ENCODE data around the gene MIA3.

The MIA3 gene

DNA sequence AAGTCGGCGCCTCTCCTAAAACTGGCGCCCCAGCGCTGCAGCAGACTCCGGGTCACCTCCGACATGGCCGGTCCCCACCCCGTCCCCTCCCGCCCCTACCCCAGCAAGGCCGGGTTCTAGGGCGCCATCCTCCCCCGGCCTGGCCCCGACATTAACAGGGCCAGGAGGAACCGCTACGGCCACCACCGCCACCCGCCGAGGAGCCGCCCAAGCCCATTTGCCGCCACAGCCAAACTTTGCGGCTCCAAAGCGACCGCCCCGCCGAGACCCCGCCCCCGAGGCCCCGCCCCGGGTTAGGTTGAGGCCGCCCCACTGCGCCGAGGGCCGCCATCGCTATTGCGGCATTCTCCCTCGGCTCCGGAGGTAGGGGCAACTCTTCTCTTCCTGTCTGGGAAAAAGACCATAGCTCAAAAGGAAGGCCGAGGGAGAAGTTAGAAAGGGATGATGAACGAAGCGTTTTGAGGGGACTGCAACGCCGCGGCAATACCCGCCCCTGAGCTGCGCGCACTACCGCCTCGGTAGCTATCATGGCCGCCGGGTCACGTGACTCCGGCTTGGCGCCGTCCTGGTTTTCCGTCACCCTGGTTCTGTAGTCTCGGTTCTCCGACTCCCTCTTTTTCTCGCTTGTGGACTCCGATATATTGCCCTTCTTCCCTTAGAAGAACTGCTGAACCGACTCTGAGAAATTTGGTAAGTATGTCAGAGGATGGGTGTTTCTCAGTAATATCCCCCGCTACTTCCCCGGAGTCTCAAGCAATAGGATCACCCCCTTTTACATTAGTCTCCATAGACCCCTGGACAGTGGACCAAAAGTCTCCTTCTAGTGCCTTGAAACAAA, 94.6 kb downstream of the MIA3 start, which contains the start of the genes AIDA and BROX:
Gene AIDA (minus strand): TSS at position 239 of the 838 bp plus-strand sequence. CDS start 174 bp downstream, at position 65.
Gene BROX (plus strand): TSS at position 312 of the 838 bp plus-strand sequence. CDS start 3,136 bp downstream, outside the sequence.
- H3K4me3 ChIP-seq (ENCODE audit: low read depth, low read length): peak within 1 kb of the TSS; percentile 98
- TF ChIP-seq, protein P1, sequence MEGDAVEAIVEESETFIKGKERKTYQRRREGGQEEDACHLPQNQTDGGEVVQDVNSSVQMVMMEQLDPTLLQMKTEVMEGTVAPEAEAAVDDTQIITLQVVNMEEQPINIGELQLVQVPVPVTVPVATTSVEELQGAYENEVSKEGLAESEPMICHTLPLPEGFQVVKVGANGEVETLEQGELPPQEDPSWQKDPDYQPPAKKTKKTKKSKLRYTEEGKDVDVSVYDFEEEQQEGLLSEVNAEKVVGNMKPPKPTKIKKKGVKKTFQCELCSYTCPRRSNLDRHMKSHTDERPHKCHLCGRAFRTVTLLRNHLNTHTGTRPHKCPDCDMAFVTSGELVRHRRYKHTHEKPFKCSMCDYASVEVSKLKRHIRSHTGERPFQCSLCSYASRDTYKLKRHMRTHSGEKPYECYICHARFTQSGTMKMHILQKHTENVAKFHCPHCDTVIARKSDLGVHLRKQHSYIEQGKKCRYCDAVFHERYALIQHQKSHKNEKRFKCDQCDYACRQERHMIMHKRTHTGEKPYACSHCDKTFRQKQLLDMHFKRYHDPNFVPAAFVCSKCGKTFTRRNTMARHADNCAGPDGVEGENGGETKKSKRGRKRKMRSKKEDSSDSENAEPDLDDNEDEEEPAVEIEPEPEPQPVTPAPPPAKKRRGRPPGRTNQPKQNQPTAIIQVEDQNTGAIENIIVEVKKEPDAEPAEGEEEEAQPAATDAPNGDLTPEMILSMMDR (IDR thresholded peaks at IDR 0.05; ENCODE audit: low read depth, low read length, missing control alignments): no peak
- H3K27ac ChIP-seq: peak within 1 kb of the TSS; percentile 97
- in situ Hi-C loops (cut with HindIII; ENCODE audit: low pct_ligation_motif_present, low sequenced_read_pairs): no loop called here
- no peaks in the 10 kb centered on the region for H3K36me3 ChIP-seq (replicated peaks)
- peak; percentile 81 for DNase-seq
- H3K27me3 ChIP-seq (replicated peaks): no peaks in the 10 kb centered on the region

DNA sequence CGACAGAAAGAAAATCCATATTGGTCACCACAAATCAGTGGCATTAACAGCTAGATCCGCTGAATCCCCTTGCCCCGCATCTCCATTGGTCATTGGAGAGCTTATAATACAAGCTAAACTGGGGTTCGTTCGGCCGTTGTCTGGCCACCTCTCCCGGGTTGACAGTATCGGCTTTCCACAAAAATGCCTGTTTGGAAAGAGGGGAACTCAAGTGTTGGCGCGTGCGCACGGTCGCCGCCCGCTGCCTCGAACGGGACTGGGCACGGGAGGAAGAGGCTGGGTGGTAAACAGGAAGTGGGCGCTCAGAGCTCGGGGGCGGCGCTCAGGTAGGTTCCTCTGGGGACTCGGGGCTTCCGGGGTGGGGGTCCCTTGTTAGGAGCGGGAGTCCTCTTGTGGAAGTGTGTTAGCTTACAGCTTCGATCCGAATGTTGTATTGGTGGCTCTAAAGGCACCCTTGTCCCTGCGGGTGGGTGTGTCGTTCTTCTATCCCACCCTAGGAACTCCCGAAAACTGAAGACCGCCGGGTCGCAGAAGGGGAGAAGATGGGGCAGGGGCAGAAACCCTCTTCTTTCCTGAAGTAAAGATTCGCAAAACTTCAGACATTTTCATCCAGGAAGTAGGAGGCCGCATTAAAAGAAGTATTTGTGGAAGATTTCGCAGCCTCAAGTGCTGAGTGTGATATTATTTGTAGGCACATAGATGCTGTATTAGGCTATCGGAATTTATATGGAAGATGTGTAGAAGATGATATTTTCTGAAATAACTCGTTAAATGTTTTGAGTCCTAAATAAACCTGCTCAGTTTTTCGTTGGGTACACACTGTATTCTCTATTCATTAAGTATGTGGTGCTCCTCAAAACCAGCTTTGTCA, 95.4 kb downstream of the MIA3 start:
- DNase-seq: peak; percentile 93
- Histone ChIP-seq H3K27ac (peak overlapping the region; percentile 97), H3K27me3 (replicated peaks) (no peaks in the 10 kb centered on the region), H3K4me3 (ENCODE audit: low read depth, low read length) (peak overlapping the region; percentile 98), H3K36me3 (replicated peaks) (no peaks in the 10 kb centered on the region)
- in situ Hi-C loops (cut with HindIII; ENCODE audit: low pct_ligation_motif_present, low sequenced_read_pairs): no loop called here
- TF ChIP-seq, protein P1 (IDR thresholded peaks at IDR 0.05; ENCODE audit: low read depth, low read length, missing control alignments): peak; percentile 8

DNA sequence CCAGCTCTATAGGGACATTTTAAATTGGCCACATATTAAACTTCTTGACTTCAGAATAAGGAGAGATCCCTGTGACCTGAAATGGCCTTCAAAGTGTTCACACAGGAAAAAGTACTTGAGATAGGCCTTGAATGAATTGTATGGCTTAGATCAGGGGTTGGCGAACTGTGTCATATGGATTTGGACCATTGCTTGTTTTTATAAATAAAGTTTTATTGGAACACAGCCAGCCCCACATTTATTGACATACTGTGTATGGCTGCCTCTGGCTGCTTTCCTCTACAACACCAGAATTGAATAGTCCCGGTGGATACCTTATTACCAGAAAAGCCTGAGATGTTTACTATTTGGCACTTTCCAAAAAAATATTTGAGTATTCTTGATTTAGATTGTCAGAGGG, 98.5 kb downstream of the MIA3 start:
- TF ChIP-seq, protein P1 (IDR thresholded peaks at IDR 0.05; ENCODE audit: low read depth, low read length, missing control alignments): no peak
- Histone ChIP-seq H3K36me3 (replicated peaks) (peaks cover 14% of the 10 kb centered on the region), H3K27ac (no peak overlapping the region), H3K27me3 (replicated peaks) (no peaks in the 10 kb centered on the region), H3K4me3 (ENCODE audit: low read depth, low read length) (no peak overlapping the region)
- no peak for DNase-seq
- in situ Hi-C loops (cut with HindIII; ENCODE audit: low pct_ligation_motif_present, low sequenced_read_pairs): no loop called here

Measured in brain microvascular endothelial cell (primary cell).